Tibial nerve (tissue), 4 donors: ENCODE results near the gene CGAS.

ENCODE experiments used
- EP300 ChIP-seq, 2 donors: sonication (generic); formaldehyde crosslinking; IDR thresholded peaks; one replicate each; pipeline ENCODE4 v1.6.1; 2017; ENCODE audit warnings: antibody characterized with exemption in 2 of 2, mild to moderate bottlenecking in 1 of 2
- POLR2A ChIP-seq, 2 donors: fragments of 450-650 bp; IDR thresholded peaks; one replicate each; pipeline ENCODE4 v1.6.1; 2017; ENCODE audit warnings: antibody characterized with exemption in 2 of 2, mild to moderate bottlenecking in 2 of 2, moderate library complexity in 2 of 2
- TF ChIP-seq, protein P1 (sequence below), 5 experiments: fragments of 200-600 bp in 3 of 5; fragments of 450-650 bp in 2 of 5; sonication (generic) in 3 of 5; IDR thresholded peaks; one replicate each; pipeline ENCODE4 v1.5.1; 2016 to 2019; ENCODE audit warnings: antibody characterized with exemption in 5 of 5, mild to moderate bottlenecking in 3 of 5, moderate library complexity in 2 of 5

DNA sequence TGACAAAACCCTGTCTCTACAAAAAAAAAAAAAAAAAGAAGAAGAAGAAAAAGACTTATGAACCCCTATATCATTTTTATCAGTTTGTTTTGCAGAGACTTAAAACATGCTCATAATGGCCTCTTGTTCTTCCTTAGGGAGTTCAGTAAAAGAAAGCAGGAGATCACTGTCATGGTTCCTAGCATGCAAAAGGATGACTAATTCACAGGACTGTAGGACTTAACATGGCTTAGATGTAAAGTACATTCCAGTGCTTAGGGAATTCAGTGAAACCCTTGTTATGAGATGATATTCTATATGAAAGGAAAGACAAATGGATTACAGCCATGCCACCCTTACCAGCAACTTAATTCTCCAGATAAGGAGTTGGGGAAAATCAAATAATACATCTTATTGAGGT is 39.3 kb upstream of the CGAS start:
- TF ChIP-seq POLR2A (IDR thresholded peaks at IDR 0.05) = no peak
- TF ChIP-seq, protein P1, sequence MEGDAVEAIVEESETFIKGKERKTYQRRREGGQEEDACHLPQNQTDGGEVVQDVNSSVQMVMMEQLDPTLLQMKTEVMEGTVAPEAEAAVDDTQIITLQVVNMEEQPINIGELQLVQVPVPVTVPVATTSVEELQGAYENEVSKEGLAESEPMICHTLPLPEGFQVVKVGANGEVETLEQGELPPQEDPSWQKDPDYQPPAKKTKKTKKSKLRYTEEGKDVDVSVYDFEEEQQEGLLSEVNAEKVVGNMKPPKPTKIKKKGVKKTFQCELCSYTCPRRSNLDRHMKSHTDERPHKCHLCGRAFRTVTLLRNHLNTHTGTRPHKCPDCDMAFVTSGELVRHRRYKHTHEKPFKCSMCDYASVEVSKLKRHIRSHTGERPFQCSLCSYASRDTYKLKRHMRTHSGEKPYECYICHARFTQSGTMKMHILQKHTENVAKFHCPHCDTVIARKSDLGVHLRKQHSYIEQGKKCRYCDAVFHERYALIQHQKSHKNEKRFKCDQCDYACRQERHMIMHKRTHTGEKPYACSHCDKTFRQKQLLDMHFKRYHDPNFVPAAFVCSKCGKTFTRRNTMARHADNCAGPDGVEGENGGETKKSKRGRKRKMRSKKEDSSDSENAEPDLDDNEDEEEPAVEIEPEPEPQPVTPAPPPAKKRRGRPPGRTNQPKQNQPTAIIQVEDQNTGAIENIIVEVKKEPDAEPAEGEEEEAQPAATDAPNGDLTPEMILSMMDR (IDR thresholded peaks at IDR 0.05) = no peak
- TF ChIP-seq EP300 (IDR thresholded peaks at IDR 0.05) = no peak
